GM19438 (cell line): ENCODE data around the gene QRICH1.

Experiments used
- ATAC-seq: cut with Tn5 transposase; IDR thresholded peaks from one replicate; pipeline ENCODE4 v1.9.1; 2021; ENCODE audit warnings: low read depth; ENCODE audit not compliant: unreplicated experiment

QRICH1 gene

DNA sequence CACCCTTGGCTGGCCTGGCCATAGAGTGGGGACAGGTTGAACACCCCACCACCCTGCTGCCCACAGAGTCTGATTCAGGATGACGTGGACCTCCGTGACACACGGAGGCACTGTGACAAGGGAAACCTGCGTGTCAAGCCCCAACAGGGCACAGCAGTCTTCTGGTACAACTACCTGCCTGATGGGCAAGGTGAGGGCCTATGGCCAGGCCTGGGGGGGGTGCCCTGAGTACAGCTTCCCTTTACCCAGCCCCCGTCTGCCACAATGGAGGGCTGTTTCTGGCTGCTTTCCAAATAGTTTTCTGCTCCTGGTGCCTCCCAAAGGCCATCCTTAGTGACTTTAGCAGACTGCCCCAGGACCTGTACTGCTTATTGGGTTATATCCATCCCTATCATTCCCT lies 87.9 kb downstream of the QRICH1 start:
- ATAC-seq, result no peak

DNA sequence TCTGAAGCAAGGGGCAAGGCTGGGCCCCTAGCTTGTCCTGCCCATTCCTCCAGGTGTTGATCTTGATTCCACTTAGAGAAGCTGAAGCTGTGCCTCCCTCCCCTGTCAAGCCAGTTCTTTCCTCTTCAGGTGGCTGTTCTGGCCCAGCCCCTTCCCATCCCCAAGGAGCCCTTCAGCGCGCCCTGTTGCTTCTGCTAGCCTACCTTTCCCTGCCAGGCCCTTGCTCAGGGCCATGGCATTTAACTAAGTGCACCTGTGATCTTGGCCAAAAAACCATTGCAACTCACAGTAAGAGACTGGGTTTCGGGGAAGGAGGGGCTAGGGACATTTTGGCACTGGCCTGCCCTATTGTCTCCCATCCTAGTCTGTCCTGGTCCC lies 88.6 kb downstream of the QRICH1 start:
- ATAC-seq, result no peak

DNA sequence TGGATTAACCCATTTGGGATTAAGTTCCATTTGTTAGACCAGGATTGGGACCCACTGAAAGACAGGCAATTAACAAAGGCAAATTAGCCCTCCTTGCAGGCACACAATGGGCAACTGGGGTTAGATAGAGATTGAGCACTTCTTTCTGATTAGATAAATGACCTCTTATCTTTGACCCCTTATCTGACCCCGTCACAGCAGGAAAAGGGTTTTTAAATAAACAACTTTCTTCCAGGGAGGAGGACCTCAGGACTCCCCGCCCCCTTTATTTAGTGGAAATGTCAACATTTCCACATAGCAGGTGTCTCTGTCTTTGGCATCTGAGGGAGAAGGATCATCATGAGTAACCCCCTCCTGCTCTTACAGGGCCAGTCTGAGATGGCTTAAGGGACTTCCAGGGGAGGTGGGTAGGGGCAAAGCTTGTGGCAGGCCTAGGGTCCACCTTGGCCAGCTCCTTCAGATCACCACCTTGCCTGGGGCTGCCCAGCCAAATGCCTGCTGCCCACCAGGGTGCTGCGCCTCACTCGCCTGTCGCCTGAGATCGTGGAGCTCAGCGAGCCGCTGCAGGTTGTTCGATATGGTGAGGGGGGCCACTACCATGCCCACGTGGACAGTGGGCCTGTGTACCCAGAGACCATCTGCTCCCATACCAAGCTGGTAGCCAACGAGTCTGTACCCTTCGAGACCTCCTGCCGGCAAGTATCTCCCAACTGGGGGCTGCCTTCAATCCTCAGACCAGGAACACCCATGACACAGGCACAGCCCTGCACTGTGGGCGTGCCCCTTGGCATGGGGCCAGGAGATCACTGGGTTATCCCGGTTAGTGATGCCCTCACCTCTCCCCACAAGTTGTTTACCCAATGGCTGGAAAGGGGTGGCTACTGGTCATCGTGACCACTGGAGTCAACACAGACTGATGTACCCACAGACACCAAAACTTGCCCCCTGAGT lies 89.2 kb downstream of the QRICH1 start:
- no peak for ATAC-seq

DNA sequence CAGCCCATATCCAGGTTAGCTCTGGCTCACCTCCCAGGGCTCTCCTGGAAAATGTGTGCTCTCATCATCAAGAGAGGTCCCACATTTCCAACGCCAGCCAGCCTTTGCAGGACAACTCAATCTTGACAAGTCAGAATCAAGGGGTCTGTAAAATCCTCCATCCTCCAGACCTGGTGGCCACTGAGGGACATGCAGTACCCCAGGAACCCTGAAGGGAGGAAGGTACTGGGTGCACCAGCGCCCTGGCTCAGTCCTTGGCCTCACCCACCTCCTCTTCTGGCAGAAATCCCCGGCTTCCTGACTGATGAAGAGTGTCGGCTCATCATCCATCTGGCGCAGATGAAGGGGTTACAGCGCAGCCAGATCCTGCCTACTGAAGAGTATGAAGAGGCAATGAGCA lies 92.7 kb downstream of the QRICH1 start:
- no peak for ATAC-seq

DNA sequence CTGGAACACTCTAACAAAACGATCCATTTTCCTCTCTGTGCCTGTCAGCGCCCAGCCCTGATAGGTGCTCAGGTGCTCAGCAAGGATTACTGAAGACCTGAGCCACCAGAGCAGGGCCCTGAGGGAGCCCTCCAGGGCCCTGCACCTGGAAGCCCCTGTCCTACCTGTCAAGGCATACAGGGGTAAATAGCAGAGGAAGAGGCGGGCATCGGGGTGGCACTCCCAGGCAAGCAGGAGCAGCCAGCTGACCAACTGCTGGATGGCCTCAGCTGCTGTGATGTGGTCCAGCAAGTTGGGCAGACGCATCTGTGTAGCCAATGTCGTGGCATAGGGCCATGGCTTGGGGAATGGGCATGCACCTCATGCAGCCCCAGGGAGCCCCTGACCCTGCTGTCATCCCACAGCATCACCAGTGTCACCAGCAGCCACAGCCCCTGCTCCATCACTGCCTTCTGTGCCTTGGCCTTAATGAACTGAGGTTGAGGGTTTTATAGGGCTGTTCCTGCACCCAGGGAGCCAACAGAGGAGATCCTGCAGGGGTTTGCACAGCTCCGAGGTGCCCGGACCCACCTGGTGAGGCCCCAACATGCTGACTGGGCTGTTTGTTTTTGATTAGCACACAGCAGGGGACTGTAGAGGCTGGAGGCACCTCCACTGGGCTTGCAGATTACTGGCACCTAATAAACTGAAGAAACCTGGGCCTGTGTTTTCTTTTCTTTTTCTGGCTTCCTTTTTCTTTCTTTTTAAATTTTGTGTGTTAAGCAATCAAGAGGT lies 94.6 kb downstream of the QRICH1 start:
- no peak for ATAC-seq

DNA sequence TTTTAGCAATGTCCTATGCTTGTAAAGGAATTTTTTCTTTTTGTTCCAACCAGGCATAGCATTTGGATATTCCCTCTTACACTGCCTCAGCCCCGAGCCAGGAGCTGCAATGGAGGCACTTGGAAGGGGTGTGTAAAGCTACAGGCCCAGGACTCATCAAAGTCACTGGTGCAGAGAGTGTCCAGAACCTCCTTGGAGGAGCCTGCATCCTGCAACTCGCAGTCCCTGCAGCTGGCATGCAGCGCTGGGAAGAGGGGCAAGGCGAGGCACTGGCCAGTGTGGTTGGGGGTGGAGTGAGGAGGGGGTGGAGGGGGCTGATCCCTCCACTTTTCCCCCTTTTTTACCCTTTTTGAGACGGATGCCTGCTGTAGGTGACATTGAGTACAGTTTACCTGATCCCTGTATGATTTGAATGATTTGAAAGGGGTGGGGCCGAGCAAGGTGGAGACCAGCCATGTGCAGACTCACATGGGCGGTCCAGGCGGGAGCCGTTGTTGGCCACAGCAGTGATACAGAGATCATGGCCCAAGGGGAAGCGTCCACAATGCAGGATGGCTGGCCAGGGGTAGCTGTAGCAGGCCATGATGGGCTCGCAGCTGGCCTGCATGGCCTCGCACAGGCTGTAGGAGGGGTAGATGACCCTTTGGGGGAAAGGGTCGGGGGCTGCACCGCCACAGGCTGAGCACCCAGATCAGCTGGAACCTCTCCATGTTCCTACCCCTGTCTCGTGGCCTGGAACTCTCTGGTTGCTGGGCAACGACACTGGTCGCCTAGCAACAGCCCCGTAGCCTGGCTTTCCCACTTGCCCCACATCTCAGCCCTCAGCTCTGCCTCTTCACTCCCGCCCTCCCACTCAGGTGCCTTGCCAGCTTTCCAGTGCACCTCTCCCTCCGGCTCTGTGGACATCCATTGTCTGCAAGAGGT lies 95.9 kb downstream of the QRICH1 start:
- ATAC-seq, result no peak

DNA sequence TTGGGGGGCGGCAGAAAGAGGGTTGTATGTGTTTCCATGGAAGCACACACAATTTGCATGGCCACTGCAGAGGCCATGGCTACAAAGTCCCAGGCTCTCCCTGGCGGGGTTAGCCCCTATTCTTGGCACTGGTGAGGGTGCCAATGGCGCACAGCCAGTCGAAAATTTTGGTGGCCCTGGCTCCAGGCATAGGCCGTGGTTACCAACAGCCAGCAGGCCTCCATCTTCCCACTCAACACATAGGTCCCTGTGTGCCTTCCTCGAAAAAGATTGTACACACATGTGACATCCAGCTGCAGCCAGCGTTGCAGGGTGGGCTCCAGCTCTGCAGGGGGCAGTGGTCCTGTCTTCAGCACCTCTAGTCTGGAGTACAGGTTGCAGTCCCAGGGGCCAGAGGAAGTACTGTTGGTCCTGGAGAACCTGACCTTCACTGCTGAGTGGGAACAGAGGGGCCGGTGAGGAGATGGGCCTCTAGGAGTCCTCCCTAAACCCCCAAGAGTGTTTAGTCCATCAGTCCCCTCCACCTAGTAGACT lies 96.7 kb downstream of the QRICH1 start:
- ATAC-seq, result no peak

DNA sequence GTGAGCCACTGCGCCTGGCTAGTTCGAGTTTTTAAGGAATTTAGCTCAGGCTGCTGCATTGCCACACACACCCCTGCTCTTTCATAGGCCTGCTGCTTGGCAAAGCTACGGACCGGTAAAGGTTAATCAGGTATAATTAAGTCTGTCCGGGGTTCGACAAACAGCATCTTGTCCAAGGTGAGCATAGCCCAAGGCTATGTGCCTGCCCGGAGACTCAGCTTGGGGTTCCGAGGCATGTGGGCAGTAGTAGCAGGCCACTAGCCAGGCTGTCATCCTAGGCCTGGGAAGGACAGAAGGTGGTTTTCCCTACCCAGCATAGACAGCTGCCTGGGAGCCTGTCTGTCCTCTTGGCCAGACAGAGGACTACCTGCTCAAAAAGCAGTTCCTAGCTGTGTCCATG lies 97.2 kb downstream of the QRICH1 start:
- ATAC-seq, result no peak

DNA sequence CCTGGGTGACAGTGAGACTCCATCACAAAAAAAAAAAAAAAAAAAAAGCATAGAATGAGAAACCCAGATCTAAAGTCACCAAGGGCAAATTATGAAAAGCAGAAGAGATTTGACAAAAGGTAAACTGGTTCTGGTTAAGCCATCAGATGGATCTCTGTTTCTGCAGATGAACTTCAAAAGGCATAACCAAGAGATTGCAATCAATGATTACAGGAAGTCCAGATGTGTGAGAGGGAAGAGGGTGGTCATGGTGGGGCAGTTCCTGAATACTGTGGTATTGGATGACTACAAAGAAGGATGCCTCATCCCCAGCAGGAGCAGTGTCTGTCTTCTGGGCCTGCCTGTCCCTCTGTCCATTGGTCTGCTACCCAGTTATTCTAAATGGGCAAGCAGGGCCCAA lies 100.0 kb downstream of the QRICH1 start:
- ATAC-seq, result no peak

DNA sequence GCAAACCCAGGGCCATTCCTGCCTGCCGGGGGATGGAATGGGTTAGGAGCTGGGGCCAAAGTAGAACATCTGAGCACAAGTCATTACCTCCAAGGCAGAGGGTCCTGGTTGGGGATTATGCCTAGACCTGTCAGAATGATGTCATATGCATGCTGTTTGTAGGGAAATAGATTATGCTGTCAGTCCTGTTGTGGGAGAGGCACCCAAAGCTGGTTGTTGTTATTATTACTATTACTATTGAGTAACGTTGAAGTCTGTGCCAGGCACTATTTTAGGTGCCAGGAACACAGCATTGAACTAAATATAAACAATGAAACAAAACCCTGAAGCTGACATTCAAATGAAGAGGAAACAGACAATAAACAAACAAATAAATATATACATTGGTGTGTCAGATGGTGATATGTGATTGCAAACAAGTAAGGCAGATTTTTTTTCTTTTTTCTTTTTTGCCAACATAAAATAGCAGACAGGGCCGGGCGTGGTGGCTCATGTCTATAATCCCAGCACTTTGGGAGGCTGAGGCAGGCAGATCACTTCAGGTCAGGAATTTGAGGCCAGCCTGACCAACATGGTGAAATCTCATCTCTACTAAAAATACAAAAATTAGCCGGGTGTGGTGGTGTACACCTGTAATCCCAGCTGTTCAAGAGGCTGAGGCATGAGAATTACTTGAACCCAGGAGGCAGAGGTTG lies 101.9 kb downstream of the QRICH1 start:
- no peak for ATAC-seq

DNA sequence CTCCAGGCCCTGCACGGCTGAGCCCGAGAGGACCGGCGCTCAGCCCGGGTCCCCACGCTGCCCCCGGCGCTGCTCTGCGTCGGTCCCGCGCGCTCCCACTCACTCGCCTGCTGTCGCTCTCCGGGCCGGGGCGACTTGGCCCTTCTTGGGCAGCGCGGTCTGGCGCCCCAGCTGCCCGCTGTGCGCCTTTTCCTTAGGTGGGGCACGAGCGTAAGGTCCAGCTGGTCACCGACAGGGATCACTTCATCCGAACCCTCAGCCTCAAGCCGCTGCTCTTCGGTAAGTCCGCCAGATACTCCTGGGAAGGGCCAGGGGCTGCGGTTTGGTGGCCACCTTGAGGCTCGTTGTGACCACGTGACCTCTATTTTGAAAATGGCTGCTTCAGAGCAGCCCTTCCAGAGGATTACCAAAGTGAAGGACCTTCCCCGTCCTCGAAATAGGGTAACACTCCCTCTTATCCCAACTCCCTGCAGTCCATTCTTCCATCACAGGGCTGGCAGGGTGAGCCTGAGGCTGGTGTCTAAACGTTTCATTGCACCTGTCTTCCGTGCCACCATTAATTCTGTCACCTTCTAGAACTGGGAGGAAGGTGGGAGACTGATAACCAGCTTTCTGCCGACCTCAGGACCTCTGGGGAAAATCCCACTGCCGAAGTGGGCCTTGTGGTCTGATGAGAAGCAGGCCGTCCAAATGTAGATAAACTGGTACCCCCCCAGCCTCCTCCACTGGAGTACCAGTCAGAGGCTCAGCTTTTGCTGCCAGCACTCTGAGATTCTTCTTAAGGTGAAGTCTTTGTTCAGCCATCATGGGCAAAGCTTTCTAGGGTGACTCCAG lies 103.0 kb downstream of the QRICH1 start:
- ATAC-seq, result peak; percentile 11

DNA sequence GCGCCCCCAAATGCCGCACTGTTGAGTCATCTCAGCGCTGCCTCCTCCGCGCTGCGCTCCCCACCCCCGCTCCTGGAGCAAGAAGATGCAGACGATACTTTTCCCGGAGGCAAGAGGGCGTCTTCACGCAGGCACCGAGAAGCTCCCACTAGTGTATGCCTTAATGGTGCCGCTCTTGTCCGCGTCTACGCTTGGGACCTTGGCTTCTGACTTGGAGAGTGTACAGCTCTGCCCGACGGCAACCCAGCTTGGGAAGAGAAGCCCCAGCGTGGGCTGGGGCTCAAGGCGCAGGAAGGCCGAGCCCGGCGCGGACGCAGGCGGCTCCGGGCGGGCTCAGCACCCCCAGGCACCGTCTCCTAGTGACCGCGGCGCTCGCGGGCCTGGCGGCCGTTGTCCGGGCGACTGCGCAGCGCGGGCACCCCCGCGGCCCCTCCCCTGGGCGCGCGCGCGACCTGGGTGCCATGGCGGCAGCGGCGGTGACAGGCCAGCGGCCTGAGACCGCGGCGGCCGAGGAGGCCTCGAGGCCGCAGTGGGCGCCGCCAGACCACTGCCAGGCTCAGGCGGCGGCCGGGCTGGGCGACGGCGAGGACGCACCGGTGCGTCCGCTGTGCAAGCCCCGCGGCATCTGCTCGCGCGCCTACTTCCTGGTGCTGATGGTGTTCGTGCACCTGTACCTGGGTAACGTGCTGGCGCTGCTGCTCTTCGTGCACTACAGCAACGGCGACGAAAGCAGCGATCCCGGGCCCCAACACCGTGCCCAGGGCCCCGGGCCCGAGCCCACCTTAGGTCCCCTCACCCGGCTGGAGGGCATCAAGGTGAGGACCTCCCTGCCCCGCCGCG lies 103.9 kb downstream of the QRICH1 start, which contains the start of gene P4HTM:
P4HTM (plus strand) TSS at position 446 of the 840 bp plus-strand sequence; CDS start at position 462, 16 bp downstream.
- peak; percentile 58 for ATAC-seq

DNA sequence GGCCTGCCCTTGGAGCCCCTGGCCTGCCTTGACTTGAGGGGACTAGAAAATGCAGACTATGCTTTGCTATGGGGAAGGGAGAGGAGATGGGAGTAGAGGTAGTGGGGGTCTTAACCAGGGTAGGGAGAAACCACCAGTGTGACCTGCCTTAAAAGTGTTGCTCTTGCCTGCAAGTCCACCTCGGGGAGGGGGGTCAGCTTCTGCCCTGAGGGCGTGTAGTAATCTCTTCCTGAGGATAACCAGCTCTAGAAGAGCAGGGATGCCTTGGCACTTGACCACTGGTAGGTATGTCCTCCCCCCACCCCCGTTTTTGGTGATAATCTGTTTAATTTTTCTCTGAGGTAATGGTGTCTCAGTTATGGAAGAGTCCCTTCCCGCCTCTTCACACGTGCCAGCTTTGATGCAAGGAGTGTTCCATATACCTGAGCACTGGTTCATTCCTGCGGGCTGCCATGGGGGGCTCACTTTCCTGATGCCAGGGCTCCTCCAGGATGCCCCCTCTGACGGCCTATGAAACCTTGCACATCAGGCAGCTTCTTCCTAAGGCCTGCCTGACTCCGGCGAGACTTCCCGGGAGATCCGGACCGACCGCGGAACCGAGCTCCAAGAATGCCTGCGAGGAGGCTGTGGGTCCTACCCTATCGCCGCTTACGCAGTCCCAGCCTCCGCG lies 104.6 kb downstream of the QRICH1 start:
- ATAC-seq, result no peak

DNA sequence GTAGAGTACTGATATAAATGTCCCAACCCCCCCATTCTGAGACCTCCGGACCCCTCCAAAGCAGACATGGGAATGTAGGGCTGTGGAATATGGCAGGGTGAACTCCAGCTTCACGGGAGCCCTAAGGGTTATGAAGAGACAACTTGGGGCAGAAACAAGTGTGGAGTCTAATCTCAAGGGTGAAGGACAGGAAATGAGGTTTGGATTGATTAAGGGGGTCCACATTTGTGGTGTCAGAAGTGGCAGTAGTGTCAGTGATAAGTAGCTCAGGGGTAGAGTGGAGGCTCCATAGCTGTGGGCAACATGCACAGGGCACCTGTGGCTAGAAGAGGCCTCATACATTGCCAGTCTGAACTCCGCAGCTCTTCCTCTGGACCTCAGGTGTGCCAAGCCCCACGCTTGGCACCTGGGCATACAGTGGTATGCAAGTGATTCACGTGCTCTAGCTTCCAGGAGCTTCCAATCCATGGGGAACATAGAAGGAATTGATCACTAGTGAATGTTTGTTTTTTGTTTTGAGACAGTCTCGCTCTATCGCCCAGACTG lies 108.0 kb downstream of the QRICH1 start:
- no peak for ATAC-seq

DNA sequence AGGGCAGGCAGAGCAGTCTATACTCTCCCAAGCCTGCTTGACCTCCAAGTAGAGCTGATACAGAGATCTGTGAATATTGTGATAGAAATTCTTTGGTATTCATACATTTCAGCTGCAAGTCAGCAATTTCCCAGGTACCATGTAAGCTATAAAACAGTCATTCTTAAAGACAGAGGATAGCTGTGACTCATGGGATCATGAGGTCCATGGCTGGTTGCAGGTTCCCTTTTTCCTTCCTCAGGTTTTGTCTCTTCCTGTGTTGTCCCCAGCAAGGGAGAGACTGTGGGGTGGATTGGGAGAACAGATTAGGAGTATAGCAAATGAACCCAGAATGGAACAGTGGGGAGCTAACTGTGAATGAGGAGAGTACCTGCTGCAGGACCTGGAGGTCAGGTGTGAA lies 109.2 kb downstream of the QRICH1 start:
- ATAC-seq, result no peak

DNA sequence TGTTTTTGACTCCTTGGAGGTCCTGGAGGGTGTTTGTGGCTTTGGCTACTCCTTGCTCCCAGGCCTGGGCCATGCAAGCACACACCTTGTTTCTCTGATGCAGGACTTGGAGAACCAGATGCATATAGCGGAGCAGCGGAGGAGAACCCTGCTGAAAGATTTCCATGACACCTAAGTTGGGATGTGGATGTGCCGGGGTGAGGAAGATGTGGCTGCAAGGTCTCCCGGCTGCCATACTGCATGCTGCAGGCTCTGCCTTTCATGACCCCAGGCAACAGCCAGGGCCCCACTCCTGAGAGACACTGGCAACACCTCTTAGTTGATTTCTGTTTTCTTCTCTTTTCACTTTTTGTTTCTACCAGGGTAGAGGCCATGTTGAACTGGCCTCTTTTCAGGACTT lies 110.8 kb downstream of the QRICH1 start:
- no peak for ATAC-seq

DNA sequence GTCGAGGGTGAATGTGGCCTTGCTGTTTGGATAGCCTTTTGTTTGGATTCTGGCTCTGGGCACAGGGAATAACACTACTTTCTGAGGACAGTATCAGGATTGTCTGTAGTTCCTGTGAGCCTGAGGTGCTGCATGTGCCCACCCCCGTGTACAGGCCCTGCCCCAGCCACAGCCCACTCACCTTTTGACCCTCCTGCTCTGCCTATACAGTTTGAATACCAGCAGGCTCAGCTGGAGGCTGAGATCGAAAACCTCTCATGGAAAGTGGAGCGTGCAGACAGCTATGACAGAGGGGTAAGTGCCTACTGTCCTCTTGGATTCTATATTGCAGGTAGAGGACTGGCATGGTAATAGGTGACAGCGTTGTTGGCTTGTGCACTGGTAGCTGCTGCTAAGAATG lies 111.2 kb downstream of the QRICH1 start:
- ATAC-seq, result no peak
